Measurements from ENCODE around the gene TASP1.
A peak's percentile ranks its signal among the peaks of the same experiment; 100 is the strongest.

The TASP1 gene

GRCh38 chr20:13432126-13432525 is 206.6 kb downstream of the TASP1 start:
- DNase-seq: no peak

- DNase-seq: no peak
Observed at GRCh38 chr20:13430346-13431002, 208.3 kb downstream of the TASP1 start.

GRCh38 chr20:13428684-13429083 is 210.0 kb downstream of the TASP1 start:
- DNase-seq: no peak

GRCh38 chr20:13426870-13427269 is 211.9 kb downstream of the TASP1 start:
- no peak for DNase-seq

GRCh38 chr20:13425381-13426135 is 213.2 kb downstream of the TASP1 start:
- DNase-seq: peak; percentile 44

GRCh38 chr20:13424174-13424833 is 214.4 kb downstream of the TASP1 start:
- DNase-seq: no peak

- no peak for DNase-seq
Observed at GRCh38 chr20:13423472-13424173, 215.1 kb downstream of the TASP1 start.

GRCh38 chr20:13422637-13423036 is 216.1 kb downstream of the TASP1 start:
- no peak for DNase-seq

GRCh38 chr20:13420625-13421024 is 218.1 kb downstream of the TASP1 start:
- no peak for DNase-seq

GRCh38 chr20:13419477-13419876 is 219.3 kb downstream of the TASP1 start:
- DNase-seq: no peak

- DNase-seq: no peak
Observed at GRCh38 chr20:13418263-13419229, 220.2 kb downstream of the TASP1 start.

- DNase-seq: no peak
Observed at GRCh38 chr20:13416531-13416930, 222.2 kb downstream of the TASP1 start.

GRCh38 chr20:13412806-13413445 is 225.8 kb downstream of the TASP1 start:
- DNase-seq: no peak

GRCh38 chr20:13404293-13404692 is 234.4 kb downstream of the TASP1 start:
- no peak for DNase-seq

GRCh38 chr20:13403453-13403852 is 235.3 kb downstream of the TASP1 start:
- no peak for DNase-seq

GRCh38 chr20:13402986-13403385 is 235.7 kb downstream of the TASP1 start:
- no peak for DNase-seq

- DNase-seq: no peak
Observed at GRCh38 chr20:13402171-13402760, 236.5 kb downstream of the TASP1 start.

GRCh38 chr20:13401596-13401995 is 237.1 kb downstream of the TASP1 start:
- peak; percentile 16 for DNase-seq

- no peak for DNase-seq
Observed at GRCh38 chr20:13400453-13400852, 238.3 kb downstream of the TASP1 start.

GRCh38 chr20:13397300-13397724 is 241.4 kb downstream of the TASP1 start:
- peak; percentile 53 for DNase-seq

- no peak for DNase-seq
Observed at GRCh38 chr20:13396826-13397225, 241.9 kb downstream of the TASP1 start.

Data from fibroblast of skin of back (primary cell).